Mucosa of stomach (tissue), 1 donor: ENCODE measurements around the gene CLDN4.
"Not testable (repeated sequence)": the region's sequence is repeated elsewhere in the genome, so short reads cannot be mapped to it uniquely, and the experiment has no call there.

ENCODE experiments used
- H3K27me3 ChIP-seq: one replicate; pipeline ENCODE4 v1.7.0; 2013; ENCODE audit warnings: mild to moderate bottlenecking, low read length; ENCODE audit not compliant: control insufficient read depth, insufficient read depth
- H3K36me3 ChIP-seq: one replicate; pipeline ENCODE4 v1.7.0; 2013; ENCODE audit warnings: low read length; ENCODE audit not compliant: control insufficient read depth, insufficient read depth
- H3K4me1 ChIP-seq: one replicate; pipeline ENCODE4 v1.7.0; 2013; ENCODE audit warnings: mild to moderate bottlenecking, low read length; ENCODE audit not compliant: control insufficient read depth, insufficient read depth
- H3K4me3 ChIP-seq: one replicate; pipeline ENCODE4 v1.7.0; 2013; ENCODE audit warnings: low read length
- H3K9ac ChIP-seq: one replicate; pipeline ENCODE4 v1.7.0; 2013; ENCODE audit warnings: mild to moderate bottlenecking, low read length, moderate library complexity
- H3K9me3 ChIP-seq: one replicate; pipeline ENCODE4 v1.7.0; 2013; ENCODE audit warnings: mild to moderate bottlenecking, low read length, moderate library complexity; ENCODE audit not compliant: control insufficient read depth
- donor health status: Pancreatic carcinoma.

CLDN4 gene, protein sequence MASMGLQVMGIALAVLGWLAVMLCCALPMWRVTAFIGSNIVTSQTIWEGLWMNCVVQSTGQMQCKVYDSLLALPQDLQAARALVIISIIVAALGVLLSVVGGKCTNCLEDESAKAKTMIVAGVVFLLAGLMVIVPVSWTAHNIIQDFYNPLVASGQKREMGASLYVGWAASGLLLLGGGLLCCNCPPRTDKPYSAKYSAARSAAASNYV

GRCh38 chr7:73830681-73831583, at the start of gene CLDN4:
Gene CLDN4 (plus strand): TSS chr7:73830996. CDS start chr7:73831202, 206 bp downstream.
- Histone ChIP-seq H3K27me3 (peaks cover 28% of the 10 kb centered on the region), H3K4me3 (peak within 1 kb of the TSS; percentile 45), H3K36me3 (no peaks in the 10 kb centered on the region), H3K4me1 (peaks cover 55% of the 10 kb centered on the region), H3K9me3 (no peaks in the 10 kb centered on the region), H3K9ac (peak within 1 kb of the TSS; percentile 73)

- no peaks in the 10 kb centered on the region for H3K36me3 ChIP-seq
- H3K9ac ChIP-seq, result no peak overlapping the region
- H3K4me3 ChIP-seq, result no peak overlapping the region
- no peaks in the 10 kb centered on the region for H3K4me1 ChIP-seq
- peaks cover 48% of the 10 kb centered on the region for H3K27me3 ChIP-seq
- no peaks in the 10 kb centered on the region for H3K9me3 ChIP-seq
Observed at GRCh38 chr7:73786588-73786987, 44.2 kb upstream of the CLDN4 start.

- H3K36me3 ChIP-seq, H3K9me3 ChIP-seq, H3K4me3 ChIP-seq, H3K4me1 ChIP-seq, H3K9ac ChIP-seq: not testable (repeated sequence)
- H3K27me3 ChIP-seq, result peaks cover 56% of the 10 kb centered on the region
Observed at GRCh38 chr7:73787786-73788048, 43.1 kb upstream of the CLDN4 start.

GRCh38 chr7:73789051-73789450, 41.7 kb upstream of the CLDN4 start:
- H3K9ac ChIP-seq, result no peak overlapping the region
- H3K9me3 ChIP-seq, result no peaks in the 10 kb centered on the region
- peaks cover 63% of the 10 kb centered on the region for H3K27me3 ChIP-seq
- no peaks in the 10 kb centered on the region for H3K36me3 ChIP-seq
- no peak overlapping the region for H3K4me3 ChIP-seq
- peaks cover 12% of the 10 kb centered on the region for H3K4me1 ChIP-seq

DNA sequence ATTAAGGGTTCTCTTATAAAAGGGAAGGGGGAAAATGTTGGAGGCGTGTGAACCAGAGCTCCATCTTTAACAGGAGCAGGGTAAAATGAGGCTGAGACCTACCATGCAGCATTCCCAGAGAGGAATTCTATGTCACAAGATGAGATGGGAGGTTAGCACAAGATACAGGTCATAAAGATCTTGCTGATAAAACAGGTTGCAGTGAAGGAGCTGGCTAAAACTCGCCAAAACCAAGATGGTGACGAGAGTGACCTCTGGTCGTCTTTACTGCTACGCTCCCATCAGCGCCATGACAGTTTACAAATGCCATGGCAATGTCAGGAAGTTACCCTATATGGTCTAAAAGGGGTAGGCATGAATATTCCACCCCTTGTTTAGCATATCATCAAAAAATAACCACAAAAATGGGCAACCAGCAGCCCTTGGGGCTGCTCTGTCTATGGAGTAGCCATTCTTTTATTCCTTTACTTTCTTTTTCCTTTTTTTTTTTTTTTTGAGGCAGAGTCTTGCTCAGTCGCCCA, 39.6 kb upstream of the CLDN4 start:
- peaks cover 14% of the 10 kb centered on the region for H3K4me1 ChIP-seq
- not testable (repeated sequence) for H3K4me3 ChIP-seq, H3K36me3 ChIP-seq, H3K9ac ChIP-seq, H3K9me3 ChIP-seq
- H3K27me3 ChIP-seq, result peaks cover 67% of the 10 kb centered on the region

- Histone ChIP-seq H3K4me1 (peaks cover 14% of the 10 kb centered on the region), H3K27me3 (peaks cover 68% of the 10 kb centered on the region)
- H3K4me3 ChIP-seq, H3K9ac ChIP-seq, H3K36me3 ChIP-seq, H3K9me3 ChIP-seq: not testable (repeated sequence)
Observed at GRCh38 chr7:73795188-73795587, 35.6 kb upstream of the CLDN4 start.

DNA sequence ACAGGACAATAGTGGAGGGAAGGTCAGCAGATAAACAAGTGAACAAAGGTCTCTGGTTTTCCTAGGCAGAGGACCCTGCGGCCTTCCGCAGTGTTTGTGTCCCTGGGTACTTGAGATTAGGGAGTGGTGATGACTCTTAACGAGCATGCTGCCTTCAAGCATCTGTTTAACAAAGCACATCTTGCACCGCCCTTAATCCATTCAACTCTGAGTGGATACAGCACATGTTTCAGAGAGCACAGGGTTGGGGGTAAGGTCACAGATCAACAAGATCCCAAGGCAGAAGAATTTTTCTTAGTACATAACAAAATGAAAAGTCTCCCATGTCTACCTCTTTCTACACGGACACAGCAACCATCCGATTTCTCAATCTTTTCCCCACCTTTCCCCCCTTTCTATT, 34.1 kb upstream of the CLDN4 start:
- not testable (repeated sequence) for H3K9ac ChIP-seq, H3K36me3 ChIP-seq, H3K9me3 ChIP-seq, H3K4me3 ChIP-seq
- Histone ChIP-seq H3K4me1 (peaks cover 14% of the 10 kb centered on the region), H3K27me3 (peaks cover 62% of the 10 kb centered on the region)

DNA sequence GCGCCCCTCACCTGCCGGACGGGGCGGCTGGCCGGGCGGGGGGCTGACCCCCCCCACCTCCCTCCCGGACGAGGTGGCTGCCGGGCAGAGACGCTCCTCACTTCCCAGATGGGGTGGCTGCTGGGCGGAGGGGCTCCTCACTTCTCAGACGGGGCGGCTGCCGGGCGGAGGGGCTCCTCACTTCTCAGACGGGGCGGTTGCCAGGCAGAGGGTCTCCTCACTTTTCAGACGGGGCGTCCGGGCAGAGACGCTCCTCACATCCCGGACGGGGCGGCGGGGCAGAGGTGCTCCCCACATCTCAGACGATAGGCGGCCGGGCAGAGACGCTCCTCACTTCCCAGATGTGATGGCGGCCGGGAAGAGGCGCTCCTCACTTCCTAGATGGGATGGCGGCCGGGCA, 33.6 kb upstream of the CLDN4 start:
- not testable (repeated sequence) for H3K9me3 ChIP-seq, H3K36me3 ChIP-seq, H3K4me3 ChIP-seq, H3K9ac ChIP-seq
- H3K27me3 ChIP-seq, result peaks cover 57% of the 10 kb centered on the region
- peaks cover 14% of the 10 kb centered on the region for H3K4me1 ChIP-seq

GRCh38 chr7:73799282-73800141, 31.3 kb upstream of the CLDN4 start:
- no peaks in the 10 kb centered on the region for H3K4me1 ChIP-seq
- no peak overlapping the region for H3K9ac ChIP-seq
- H3K9me3 ChIP-seq, result no peaks in the 10 kb centered on the region
- peaks cover 45% of the 10 kb centered on the region for H3K27me3 ChIP-seq
- no peak overlapping the region for H3K4me3 ChIP-seq
- no peaks in the 10 kb centered on the region for H3K36me3 ChIP-seq

DNA sequence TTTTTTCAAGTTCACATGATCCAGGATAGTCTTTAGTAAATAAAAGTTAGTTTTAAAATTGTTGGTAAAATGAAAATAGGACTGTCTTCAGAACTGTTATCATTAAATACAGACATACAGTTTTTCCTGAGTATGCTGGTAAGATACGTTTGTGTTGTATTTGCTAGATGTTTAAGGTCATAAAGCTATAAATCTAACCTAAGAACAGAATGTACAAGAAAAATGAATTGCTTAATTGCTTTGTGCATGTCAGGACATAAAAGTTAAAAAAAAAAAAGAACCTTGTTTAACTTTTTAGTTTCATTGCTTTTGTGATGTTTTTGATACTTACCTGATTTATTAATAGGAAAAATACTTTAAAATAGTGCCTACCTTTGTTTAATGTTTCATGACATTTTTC, 29.2 kb upstream of the CLDN4 start:
- peaks cover 35% of the 10 kb centered on the region for H3K27me3 ChIP-seq
- H3K4me1 ChIP-seq, result no peaks in the 10 kb centered on the region
- H3K9me3 ChIP-seq, result no peaks in the 10 kb centered on the region
- H3K9ac ChIP-seq, result no peak overlapping the region
- H3K4me3 ChIP-seq, result no peak overlapping the region
- no peaks in the 10 kb centered on the region for H3K36me3 ChIP-seq

- Histone ChIP-seq H3K4me1 (no peaks in the 10 kb centered on the region), H3K27me3 (peaks cover 40% of the 10 kb centered on the region), H3K9me3 (no peaks in the 10 kb centered on the region), H3K4me3 (no peak overlapping the region), H3K36me3 (no peaks in the 10 kb centered on the region), H3K9ac (no peak overlapping the region)
Observed at GRCh38 chr7:73802459-73802858, 28.3 kb upstream of the CLDN4 start.

DNA sequence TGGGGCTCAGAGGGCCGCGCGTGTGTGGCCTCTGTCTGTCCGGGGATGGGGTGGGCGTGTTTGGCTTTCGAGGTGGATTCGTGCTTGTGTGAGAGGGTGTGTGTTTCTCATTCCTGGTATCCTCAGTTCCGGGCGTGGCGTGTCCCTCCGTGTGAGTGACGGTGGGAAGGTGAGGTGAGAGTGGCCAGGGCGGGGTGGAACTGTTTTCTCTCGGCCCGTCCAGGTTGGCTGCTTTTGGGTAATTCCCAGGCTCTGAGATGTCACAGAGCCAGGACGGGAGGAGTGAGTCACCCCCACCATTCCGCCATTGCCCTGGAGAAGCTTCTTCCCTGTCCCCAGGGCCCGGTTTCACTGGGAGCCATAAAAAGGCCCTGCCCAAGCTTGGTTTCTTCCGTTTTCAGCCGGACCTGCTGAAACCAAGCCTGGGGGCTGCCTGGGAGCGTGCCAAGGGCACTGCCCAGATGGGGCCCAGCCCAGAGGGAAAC, 21.3 kb upstream of the CLDN4 start:
- H3K9ac ChIP-seq, result no peak overlapping the region
- H3K36me3 ChIP-seq, result no peaks in the 10 kb centered on the region
- H3K9me3 ChIP-seq, result no peaks in the 10 kb centered on the region
- no peaks in the 10 kb centered on the region for H3K4me1 ChIP-seq
- no peak overlapping the region for H3K4me3 ChIP-seq
- peaks cover 51% of the 10 kb centered on the region for H3K27me3 ChIP-seq
